GM21423 (cell line): ENCODE measurements around the gene TRIM47.
"Not testable (repeated sequence)": the region's sequence is repeated elsewhere in the genome, so short reads cannot be mapped to it uniquely, and the experiment has no call there.

Experiments used
- ATAC-seq: cut with Tn5 transposase; IDR thresholded peaks from one replicate; pipeline ENCODE4 v1.9.1; 2021; ENCODE audit warnings: mild to moderate bottlenecking, moderate library complexity; ENCODE audit not compliant: unreplicated experiment

The TRIM47 gene

DNA sequence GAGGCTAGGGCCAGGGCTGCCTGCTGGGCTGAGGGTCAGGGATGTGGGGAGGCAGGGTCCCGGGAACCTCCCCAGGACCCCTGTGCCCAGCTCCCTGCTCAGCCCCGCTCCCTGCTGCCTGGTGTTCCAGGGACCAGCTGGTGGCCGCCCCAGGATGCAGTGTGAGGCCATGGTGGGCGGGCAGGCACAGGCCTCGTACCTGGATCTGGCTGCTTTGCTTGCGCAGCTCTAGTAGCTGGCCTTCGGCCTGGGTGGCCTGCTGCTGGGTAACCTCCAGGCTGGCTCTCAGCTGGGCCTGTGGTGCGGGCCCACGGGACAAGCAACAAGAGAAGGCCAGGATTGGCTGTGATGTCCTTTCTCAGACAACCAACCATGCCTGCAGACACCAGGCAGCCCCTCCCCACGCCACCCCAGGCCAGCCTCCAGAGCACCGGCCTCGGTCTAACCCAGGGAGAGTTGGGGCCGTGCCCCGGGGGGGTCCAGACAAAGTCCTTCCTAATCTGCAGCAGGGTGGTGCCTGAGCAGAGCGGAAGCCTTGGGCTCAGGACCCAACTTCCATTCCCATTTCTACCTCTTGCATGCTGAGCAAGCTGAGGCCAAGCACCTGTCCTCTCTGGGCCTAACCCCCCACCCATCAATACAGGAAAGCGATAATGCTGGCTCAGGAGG is 14.3 kb upstream of the TRIM47 start:
- no peak for ATAC-seq

DNA sequence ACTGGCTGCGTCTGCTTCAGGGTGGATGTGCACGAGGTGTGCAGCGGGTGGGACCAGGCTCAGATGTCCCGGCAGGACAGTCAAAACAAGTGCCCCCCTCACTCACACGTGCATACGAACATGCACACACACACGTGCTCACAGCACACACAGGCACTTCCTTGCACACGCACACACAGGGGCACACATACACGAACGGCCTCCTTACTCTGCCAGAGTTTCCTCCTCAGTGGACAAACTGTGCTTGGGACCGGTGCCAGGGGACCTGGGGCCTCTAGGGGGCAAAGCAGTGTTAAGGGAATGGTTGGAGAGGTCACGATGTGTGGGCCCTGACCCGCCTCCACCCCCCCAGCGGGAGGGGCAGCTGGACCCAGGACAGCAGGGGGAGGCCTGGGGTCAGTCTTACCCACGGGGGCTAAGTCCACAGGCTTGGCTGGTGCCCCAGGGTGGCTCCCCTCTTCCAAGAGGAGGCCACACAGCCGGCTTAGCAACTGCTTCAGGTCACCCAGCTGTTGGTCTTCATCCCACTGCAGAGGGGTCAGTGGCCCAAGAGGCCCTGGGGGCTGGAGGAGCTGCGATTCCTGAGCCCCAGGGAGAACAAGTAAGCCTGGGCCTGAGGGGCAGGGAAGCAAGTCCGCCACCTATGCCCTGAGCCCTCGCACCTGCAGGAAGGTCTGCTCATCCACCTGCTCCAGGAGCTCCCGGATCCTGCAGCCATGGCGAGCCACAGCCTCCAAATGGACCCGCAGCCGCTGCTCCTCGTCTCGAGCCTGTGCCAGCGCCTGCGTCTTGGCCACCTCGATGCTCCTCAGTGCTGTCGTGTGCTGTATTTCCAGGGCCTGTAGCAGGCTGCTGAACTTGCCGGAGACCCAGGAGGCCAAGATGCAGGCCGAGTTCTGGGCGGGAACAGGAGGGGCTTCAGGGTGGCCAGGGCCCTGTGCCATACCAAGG is 13.5 kb upstream of the TRIM47 start:
- ATAC-seq = no peak

DNA sequence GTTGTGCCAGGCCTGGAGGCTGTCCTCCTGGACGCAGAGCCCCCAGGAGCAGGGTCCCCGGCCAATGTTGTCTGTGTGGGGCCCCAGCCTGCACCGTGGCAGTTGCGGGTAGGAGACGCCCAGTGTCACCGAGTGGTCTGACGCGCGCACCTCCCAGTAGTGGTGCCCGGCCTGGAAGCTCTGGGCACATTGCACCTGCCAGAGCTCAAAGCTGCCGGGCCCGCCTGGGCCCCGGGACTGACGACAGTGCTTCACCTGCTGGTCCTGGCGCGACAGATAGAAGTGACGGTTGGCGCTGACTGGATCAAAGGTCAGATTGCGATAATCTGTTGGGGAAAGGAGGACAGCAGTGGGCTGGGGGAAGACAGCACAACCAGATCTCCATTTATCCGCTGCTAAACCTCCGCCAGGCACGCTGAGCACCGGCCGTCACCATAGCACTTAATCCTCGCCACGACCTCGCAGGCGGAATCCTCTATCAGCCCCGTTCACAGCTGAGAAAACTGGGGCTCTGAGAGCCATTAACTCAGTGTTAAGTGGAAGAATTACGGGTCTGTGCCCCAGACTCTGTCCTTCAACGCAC is 12.7 kb upstream of the TRIM47 start:
- ATAC-seq = no peak

DNA sequence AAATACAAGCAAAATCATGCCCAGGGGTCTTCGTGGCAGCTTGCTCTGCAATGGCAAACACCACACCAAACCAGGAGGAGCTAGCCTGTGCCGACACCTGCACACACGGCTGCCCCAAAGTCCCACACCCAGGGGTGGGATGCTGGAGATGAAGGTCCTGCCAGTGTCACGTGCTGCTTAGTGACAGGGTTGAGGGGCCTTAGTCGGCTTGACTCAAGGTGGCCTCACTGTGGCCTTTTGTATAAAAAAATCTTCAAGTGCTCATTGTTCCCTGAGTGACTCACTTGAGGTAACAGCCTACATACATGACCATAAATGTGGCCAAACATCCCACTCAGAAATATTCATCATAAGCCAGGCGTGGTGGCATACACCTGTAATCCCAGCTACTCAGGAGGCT is 11.1 kb upstream of the TRIM47 start:
- ATAC-seq = no peak

DNA sequence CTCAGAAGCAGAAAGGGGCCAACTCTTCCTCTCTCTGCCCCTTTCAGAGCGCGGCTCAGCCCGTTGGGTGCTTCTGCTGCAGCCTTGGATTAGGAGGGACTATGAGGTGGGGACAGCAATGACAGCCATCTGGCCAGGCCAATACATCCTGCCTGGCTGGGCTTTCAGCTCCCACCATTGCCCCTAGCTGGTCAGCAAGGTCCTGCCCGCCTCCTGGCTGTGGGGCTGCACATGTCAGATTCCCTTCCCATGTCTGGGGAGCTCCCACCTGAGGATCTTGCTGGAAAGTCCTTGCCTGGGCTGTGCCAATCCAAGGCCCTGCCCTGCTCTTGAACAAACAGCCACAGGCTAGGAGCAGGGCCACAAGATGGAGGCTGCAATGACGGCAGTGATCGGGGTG is 10.1 kb upstream of the TRIM47 start:
- ATAC-seq = no peak

DNA sequence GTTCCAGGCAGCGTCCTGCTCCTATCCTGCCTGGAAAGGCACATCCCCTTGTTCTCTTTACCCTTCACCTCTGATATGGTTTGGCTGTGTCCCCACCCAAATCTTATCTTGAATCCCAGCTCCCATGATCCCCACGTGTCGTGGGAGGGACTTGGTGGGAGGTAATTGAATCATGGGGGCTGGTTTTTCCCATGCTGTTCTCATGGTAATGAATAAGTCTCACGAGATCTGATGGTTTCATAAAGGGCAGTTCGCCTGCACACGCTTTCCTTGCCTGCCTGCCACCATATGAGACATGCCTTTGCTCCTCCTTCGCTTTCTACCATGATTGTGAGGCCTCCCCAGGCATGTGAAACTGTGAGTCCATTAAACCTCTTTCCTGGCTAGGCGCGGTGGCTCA is 7.5 kb upstream of the TRIM47 start:
- ATAC-seq = not testable (repeated sequence)

DNA sequence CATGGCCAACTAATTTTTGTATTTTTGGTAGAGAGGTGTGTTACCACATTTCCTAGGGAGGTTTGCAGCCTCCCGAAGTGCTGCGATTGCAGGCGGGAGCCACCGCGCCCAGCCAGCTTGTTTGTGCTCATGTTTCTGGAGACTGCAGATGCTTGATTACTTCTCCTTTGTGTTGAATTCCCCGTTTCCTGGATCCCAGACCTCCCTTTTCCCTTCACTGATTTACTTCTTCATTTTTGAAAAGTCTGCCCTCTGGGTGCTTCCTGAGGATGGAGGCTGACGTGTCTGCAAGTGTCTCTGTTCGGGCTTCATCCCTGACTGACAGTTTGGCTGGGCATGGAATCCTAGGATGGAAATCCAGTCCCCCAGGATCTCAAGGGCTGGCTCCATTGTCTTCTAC is 7.0 kb upstream of the TRIM47 start:
- no peak for ATAC-seq

DNA sequence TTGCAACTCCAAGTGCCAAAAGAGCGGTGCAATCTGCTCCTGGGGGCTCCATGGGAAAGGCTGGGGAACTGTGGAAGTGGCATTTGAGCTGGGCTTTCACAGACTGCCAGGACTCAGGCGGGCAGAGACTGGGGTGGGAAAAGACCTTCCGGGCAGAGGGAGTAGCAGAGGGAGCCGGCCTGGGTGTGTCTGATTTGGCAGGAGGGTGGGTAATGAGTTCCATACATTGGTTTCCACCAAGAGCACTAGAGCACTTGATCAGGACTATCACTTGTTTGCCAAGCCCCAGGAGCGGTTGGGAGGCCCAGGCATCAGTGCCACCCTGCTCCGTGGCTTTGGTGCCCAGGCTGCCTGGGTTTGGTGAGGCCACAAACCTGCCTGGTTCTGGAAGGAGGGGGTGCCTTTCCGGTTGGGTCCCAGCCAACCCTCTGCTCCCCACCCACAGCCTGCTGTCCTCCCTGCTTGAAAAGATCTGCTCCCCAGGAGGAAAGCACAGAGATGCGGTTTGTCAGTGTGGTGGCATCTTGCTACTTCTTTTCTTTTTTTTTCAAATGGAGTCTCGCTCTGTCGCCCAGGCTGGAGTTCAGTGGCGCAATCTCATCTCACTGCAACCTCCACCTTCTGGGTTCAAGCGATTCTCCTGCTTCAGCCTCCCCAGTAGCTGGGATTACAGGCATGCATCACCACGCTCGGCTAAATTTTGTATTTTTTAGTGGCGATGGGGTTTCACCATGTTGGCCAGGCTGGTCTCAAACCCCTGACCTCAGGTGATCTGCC is 3.5 kb upstream of the TRIM47 start:
- ATAC-seq = no peak

DNA sequence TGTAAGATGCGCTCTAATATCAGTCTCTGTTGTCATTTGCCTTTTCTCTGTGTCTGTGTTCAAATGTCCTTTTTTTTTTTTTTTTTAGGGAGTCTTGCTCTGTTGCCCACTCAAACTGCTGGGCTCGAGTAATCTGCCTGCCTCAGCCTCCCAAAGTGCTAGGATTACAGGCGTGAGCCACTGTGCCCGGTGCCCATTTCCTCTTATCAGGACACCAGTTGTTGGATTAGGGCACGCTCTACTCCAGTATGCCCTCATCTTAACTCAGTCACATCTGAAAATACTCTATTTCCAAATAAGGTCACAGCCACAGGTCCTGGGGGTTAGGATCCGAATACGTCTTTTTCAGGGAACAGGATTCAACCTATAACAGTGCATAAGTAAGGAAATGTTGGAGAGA is 1.9 kb upstream of the TRIM47 start:
- ATAC-seq = no peak

DNA sequence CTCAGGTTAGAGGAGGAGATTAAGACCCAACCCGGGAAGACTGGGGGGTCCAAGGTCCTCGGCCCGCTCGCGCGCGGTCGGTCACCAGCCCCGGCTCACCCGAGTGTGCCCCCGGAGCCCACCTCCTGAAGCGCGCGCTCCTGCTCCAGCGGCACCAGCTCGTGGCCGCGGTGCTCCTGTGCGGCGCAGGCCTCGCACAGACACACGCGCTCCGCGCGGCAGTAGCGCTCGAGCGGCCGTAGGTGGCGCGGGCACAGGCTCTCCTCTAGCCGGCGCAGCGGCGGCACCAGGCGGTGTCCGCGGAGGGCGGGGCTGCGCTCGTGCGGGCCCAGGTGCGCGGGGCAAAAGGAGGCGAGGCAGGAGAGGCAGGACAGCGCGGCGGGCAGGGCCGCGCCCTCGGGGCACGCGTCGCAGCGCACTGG is 618 bp downstream of the TRIM47 start:
- no peak for ATAC-seq

DNA sequence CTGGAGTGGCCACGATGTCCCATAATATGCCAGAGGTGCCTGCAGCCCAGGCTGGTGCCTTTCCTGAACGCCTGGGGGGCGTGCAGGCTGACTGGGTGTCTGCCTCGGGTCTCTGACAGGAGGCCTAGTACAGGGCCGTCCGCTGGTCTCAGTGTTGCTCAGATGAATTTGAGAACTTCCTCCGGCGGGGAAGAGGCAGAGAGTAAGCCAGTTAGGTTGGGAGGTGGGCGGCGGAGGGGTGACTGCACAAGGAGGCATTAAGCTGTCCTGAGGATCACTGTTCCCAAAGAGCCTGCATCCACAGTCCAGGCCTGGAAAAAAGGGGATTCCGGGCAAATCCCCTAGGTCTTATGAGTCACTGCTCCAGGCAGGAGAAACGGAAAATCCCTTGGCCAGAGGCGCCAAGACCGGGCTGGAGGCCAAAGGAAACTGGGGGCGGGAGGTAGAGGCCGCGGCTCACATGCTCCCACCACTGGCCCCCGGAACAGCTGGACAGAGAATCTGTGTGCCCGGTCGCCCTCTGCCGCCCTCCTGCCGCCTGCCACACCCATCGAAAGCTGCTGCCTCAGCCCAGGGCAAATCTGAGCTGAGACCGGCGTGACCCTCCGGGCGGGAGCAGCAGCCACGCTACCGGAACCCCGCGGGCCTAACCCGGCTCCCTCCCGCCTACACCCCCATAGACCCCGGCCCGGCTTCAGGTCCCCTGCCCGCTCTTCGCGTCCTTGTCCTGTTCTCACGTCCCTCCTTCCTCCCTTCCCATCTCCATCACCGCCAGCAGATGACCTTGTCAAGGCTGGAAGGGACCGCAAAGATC is 1.2 kb downstream of the TRIM47 start:
- ATAC-seq = no peak

DNA sequence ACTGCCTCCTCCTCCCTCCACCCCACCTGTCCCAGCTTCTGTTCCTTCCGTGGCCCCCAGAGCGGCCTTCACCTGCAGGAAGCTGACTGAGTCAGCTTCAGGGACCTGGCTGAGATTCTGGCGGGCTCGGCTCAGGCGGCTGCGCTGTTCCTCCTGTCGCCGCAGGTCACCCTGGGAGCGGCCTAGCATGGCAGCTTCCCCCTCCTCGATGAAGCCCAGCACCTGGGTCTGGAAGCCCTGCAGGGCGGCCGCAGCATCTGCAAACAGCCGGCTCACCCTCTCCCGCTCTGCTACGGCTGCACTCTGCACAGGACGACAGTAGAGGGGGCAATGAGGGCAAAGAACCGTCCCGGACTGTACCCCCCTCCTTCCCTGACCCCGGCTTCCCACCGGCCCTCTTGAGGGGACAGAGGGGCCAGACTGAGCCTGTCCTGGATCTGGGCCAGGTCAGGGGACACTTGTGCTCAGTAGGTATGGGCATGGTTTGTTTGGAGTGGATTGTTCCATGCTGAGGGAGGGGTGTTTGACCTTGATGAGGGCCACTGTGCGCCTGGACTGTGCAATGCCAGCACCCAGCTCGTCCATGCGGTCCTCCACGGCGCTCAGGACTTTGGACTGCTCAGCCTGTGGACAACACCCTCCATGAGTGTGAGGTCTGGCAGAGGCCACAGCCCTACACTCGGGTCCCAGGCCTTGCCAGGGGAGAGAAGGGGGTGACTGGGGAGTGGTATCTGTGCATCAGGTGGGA is 2.0 kb downstream of the TRIM47 start:
- ATAC-seq = no peak

DNA sequence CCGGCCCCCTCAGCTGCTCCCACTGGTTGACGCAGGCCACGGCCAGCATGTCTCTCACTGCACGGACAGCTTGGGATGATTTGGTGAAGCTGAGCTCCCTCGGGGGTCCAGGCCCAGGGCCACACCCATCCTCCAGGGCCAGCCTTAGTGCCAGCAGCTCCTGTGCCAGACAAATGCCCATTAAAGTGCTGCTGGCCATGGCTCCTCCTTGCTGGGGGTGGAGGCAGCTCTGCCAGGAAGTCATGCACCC is 2.5 kb downstream of the TRIM47 start:
- no peak for ATAC-seq

DNA sequence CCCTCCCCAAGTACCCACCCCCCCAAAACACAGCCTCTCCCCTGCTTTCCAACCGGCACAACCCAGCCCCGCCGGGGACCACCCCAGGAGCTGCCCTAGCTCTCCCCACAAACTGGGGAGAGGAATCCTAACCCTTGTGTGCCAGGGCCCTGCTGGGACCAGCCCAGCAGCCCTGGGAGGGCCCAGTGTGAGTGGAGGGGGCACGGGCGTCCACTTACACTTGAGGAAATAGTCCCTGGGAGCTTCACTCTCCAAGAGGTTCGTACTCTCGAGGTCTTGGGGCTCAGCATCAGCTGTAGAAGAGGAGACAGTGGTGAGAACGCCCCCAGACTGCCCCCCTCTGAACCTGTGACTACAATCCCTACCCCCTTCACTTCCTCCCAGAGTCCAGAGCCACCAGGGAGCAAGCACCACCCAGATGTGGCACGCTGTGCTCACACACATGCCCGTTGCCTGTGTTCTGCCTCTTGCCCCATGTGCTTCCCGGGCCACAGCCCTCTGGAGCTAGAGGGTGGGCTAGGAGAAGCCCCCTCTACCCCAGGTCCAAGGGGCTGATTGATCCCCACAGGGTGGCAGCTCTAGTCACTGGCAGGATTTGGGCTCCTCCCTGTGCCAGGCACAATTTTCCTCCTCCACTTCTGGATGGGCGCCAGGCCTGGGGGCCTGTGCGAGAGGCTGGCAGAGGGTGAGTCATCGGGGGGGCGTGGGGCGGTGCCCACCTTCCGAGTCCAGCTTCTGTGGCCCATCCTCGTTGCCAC is 3.0 kb downstream of the TRIM47 start:
- ATAC-seq = no peak

DNA sequence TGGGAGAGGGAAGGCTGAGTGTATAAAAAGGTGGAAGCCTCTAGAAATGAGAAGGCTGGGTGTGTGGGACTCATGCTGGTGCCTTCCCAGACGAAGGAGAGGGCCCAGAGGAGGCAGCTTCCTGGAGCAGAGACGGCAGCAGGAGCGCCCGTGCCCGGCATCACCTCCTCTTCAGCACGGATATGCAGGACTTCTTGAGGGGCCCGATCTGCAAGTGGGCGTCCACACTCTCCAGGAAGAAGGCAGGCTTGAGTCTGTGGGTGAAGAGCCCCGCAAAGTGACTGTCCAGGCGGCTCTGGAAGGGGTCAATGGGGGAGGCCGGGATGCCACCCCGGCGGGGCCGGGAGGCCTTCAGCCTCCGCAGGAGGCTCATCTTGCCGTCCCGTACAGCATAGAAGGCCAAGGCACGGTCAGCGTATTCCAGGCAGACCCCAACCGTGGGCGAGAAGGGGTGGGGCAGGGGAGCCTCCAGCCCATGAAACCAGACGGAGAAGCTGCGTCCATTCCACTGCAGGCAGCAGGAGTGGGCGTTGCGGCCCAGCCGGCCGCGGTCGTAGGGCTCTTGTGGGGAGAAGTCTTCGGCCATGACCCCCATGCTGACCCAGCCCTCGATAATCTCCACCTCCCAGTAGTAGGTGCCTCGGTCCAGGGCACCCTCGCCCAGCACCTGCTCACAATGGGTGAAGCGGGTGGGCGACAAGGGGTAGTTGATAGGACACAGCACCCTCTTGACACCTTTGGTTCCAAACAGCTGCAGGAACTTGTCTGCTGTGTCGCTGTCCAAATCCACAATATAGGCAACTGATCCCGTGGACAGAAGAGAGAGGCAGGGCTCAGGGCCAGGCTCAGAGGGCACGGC is 3.8 kb downstream of the TRIM47 start:
- ATAC-seq = no peak

DNA sequence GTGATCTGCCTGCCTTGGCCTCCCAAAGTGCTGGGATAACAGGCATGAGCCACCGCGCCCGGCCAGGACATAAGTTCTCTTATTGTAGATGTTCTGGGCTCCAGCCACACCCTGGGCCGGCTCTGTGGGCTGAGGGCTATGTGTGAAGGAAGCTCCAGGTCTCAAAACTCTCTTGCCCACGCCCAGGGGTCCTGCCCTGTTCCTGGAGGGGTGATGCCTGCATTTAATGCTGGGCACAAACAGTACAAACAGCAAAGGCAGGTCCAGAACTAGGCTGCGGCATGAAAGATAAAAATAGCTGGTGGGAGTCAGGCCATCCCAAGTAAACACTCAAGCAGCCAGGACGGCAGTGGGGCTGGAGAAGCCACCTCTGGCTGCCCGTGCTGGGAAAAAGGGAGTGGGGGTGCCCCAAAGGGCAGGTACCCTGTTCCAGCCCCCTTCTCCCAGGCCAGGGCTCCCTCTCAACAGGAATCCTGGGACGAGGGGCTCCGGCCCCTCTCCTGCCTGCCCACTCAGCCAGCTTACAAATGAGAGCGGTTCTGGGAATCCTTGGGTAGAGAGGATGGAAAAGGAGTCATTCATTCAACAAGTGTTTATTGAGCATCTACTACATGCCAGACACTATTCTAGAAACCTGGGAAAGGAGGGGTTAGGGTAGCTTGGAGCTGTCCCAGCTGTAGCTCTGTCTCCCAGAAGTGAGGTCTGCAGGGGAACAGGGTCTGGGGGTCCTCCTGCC is 4.6 kb downstream of the TRIM47 start:
- ATAC-seq = no peak
